Measurements from ENCODE around the gene ICAM2.
A peak's percentile ranks its signal among the peaks of the same experiment; 100 is the strongest.

Gene ICAM2

DNA sequence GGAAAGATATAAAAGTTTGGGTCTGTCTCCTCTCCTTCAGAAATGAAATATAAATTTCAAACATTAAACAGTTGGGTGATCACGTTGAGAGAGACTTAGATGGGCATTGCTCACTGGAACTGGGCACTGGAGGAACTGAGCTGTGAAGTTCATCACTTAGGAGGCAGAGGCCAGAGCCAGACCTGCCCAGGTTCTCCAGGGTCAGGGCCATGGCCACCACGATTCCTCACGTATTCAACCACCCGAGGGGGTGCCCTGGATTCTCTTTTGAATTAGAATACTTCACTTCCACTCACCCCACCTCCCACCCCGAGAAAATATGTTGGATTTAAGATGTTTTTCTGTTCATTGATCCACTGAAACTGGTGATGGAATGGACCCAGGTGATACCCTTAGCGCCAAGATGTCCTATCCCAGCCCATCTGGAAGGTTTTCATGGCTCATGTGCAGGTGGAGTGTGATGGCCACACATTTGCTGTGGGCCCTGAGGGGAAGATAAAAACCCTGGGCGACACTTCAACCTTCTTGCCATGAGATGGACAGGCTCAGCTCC lies 16.1 kb downstream of the ICAM2 start:
- H3K27me3 ChIP-seq: no peaks in the 10 kb centered on the region
- H3K4me1 ChIP-seq: peaks cover 81 to 100% (median 99%) of the 10 kb centered on the region in 10 experiments
- H3K9me3 ChIP-seq (replicated peaks in 1 of 11): no peaks in the 10 kb centered on the region
- peaks cover 0 to 48% (median 8%) of the 10 kb centered on the region in 11 experiments; a peak in 8 of 22 replicates for H4K20me1 ChIP-seq
- H3K4me3 ChIP-seq: no peak overlapping the region
- peak overlapping the region in 8 of 11 experiments; percentile 56 to 86 (median 71); a peak in 13 of 22 replicates for H3K27ac ChIP-seq
- no peak for TF ChIP-seq Cebpa-rat (IDR thresholded peaks at IDR 0.05)
- peak overlapping the region in 4 of 11 experiments; percentile 68 to 73 (median 71); a peak in 5 of 22 replicates for H3K9ac ChIP-seq
- H3K36me3 ChIP-seq: peaks cover 0 to 57% (median 34%) of the 10 kb centered on the region in 11 experiments; a peak in 20 of 22 replicates
- H3K4me2 ChIP-seq: peak overlapping the region; percentile 75 to 94 (median 88)

DNA sequence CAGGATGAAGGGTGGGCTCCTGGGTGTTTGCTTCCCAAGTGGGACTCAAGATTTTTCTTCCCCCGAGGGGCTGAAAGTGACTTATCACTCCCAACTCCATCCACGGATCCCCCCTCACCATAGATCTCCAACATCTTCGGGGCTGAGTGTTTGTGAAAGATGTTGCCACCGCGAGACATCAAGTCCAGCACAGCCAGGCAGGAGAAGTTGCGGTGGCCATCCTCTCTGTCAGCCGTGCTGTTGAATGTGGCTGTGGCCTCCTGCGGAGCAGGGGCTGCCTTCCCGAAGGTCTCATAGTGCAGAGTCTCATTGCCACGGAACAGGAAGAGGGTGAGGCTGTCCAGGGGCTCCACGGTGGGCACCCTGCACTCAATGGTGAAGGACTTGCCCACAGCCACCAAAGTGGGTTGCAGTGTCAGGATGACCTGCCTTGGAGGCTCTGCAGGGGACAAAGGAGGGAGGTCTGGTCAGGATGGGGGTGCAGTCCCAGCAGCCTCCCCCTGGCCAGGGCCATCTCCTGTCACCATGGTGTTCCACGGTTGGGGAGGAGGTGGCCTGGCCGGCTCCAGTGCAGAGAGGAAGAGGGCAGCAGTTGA lies 16.8 kb downstream of the ICAM2 start:
- Histone ChIP-seq H3K27me3 (no peaks in the 10 kb centered on the region), H3K4me2 (peak overlapping the region in 8 of 11 experiments; percentile 7 to 94 (median 90); a peak in 9 of 22 replicates), H4K20me1 (peaks cover 0 to 42% (median 8%) of the 10 kb centered on the region in 11 experiments; a peak in 8 of 22 replicates), H3K9me3 (replicated peaks in 1 of 11) (no peaks in the 10 kb centered on the region), H3K9ac (peak overlapping the region in 2 of 11 experiments; percentile 24 to 72; a peak in 1 of 22 replicates), H3K27ac (peak overlapping the region in 6 of 11 experiments; percentile 13 to 87 (median 82); a peak in 11 of 22 replicates), H3K36me3 (peaks cover 0 to 57% (median 34%) of the 10 kb centered on the region in 11 experiments; a peak in 20 of 22 replicates), H3K4me1 (peaks cover 80 to 100% (median 99%) of the 10 kb centered on the region in 10 experiments), H3K4me3 (no peak overlapping the region)
- TF ChIP-seq Cebpa-rat (IDR thresholded peaks at IDR 0.05): no peak

DNA sequence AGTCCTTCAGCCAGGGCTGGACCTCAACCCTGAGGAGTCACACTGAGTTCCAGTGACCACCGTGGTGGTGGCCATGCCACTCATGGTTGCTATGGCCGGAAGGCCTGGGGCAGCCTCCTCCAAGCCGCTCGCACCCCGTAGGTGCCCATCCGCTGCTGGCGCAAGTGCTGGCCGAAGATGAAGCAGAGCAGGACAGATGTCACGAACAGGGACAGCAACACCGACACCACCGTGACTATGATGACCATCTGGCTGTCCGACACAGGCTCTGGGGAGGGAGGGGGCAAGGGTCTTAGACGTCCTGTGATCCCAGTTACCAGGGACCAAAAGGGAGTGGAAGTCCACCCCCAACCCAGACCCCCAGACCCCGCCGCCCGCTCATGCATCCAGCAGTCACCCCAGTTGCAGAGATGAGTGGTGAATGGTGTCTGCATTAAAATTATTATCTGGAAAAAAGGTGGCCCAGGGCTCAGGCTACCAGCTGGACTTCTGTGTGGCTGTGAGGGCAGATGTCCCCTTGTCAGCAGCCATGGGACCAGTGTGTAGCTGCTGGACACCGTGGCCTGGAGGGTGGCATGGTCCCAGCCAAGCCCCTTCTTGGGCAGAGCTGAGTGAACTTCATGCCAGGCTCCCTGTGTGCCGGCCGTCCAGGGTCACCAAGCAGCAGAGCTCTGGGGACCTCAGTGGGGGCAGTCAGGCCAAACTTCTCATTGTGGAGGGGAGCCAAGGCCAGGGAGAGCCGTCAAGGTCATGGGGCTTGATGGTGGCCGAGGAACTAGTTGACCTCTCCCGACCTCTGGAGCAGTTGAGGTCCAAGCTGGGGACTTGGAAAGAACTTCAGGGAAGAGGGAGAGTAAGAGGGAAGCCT lies 17.5 kb downstream of the ICAM2 start:
- peaks cover 0 to 34% (median 8%) of the 10 kb centered on the region in 11 experiments; a peak in 8 of 22 replicates for H4K20me1 ChIP-seq
- H3K27me3 ChIP-seq: no peaks in the 10 kb centered on the region
- H3K9ac ChIP-seq: peak overlapping the region in 8 of 11 experiments; percentile 54 to 80 (median 68); a peak in 13 of 22 replicates
- H3K36me3 ChIP-seq: peaks cover 0 to 50% (median 34%) of the 10 kb centered on the region in 11 experiments; a peak in 20 of 22 replicates
- H3K27ac ChIP-seq: peak overlapping the region in 10 of 11 experiments; percentile 66 to 87 (median 80); a peak in 19 of 22 replicates
- peaks cover 74 to 99% (median 96%) of the 10 kb centered on the region in 10 experiments for H3K4me1 ChIP-seq
- TF ChIP-seq Cebpa-rat (IDR thresholded peaks at IDR 0.05): no peak
- no peaks in the 10 kb centered on the region for H3K9me3 ChIP-seq (replicated peaks in 1 of 11)
- H3K4me3 ChIP-seq: no peak overlapping the region
- H3K4me2 ChIP-seq: peak overlapping the region; percentile 70 to 97 (median 83); a peak in 20 of 22 replicates

DNA sequence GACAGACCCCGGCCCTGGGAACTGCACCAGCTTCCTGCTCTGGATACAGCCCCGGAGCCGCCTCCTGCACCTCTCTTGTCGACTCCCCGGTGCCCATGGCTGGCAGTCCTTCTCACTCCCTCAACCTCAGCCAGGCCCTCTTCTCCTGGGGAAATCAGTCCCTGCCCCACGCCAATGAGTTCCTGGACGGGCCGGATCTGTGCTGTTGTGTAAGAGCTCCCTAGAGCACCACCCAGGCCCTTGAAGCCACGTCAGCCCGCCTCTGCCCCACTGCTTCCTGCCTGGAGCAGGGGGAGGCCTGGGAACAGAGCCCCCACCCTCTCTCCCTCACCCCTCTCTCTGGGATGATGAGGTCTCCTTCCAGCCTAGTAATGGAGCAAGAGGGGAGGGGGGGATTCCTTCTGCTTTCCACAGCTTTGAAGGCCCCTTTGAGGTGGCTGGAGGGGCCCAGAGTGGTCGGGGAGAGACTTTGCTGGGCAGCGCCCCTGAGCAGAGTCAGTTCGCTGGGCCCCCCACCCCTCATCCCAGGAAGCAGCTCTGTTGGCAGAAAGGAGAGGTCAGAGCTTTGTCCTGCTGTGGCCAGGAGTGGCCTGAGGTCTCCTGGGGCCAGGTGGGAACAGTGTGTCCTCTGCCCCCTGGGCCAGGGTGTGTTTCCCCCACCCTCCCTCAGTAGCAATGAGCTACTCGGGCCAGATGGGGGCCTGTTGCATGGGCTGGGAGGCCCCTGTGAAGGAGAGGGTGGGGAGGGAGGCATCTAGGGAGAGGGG lies 18.5 kb downstream of the ICAM2 start:
- peaks cover 0 to 43% (median 31%) of the 10 kb centered on the region in 11 experiments; a peak in 20 of 22 replicates for H3K36me3 ChIP-seq
- H3K4me3 ChIP-seq: peak overlapping the region in 4 of 10 experiments; percentile 0 to 18 (median 8); a peak in 3 of 20 replicates
- peak overlapping the region; percentile 25 to 80 (median 67); a peak in 21 of 22 replicates for H3K9ac ChIP-seq
- H3K4me2 ChIP-seq: peak overlapping the region; percentile 70 to 97 (median 83)
- H3K4me1 ChIP-seq: peaks cover 72 to 99% (median 95%) of the 10 kb centered on the region in 10 experiments
- no peaks in the 10 kb centered on the region for H3K27me3 ChIP-seq
- H3K9me3 ChIP-seq (replicated peaks in 1 of 11): no peaks in the 10 kb centered on the region
- peaks cover 0 to 25% (median 8%) of the 10 kb centered on the region in 11 experiments; a peak in 8 of 22 replicates for H4K20me1 ChIP-seq
- TF ChIP-seq Cebpa-rat (IDR thresholded peaks at IDR 0.05): peak in 3 of 11 experiments; percentile 17 to 52 (median 44); a peak in 4 of 22 replicates
- H3K27ac ChIP-seq: peak overlapping the region; percentile 18 to 87 (median 79); a peak in 21 of 22 replicates

DNA sequence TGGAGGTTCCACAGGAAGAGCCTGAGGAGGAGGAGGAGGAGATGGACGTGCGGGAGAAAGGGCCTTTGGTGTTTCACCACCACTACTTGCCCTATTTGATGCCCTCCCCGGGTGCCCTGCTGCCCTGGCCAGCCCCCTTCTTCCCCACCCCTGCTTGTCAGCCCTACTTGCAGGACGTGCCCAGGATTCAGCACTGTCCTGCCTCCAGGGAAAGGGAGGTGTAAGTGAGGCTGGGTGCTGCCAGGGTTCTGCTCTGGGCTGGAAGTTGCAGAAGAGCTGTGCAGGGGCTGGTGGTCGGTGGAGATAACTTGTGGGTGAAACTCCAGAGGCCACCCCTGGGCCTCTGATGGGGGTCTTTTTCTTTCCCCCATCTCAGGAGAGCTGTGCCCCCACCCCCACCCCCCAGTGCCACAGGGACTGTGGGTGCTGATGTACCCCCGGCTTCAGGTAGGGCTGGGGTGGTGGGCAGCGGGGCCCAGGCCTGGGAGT lies 19.3 kb downstream of the ICAM2 start:
- Histone ChIP-seq H3K27me3 (no peaks in the 10 kb centered on the region), H3K27ac (peak overlapping the region; percentile 18 to 87 (median 79); a peak in 20 of 22 replicates), H3K9me3 (replicated peaks in 1 of 11) (no peaks in the 10 kb centered on the region), H3K4me2 (peak overlapping the region; percentile 70 to 97 (median 83)), H4K20me1 (peaks cover 0 to 17% (median 8%) of the 10 kb centered on the region in 11 experiments; a peak in 8 of 22 replicates), H3K4me1 (peaks cover 64 to 92% (median 87%) of the 10 kb centered on the region in 10 experiments), H3K4me3 (peak overlapping the region in 4 of 10 experiments; percentile 0 to 18 (median 8); a peak in 3 of 20 replicates), H3K9ac (peak overlapping the region; percentile 25 to 80 (median 67); a peak in 20 of 22 replicates), H3K36me3 (peaks cover 0 to 43% (median 31%) of the 10 kb centered on the region in 11 experiments; a peak in 20 of 22 replicates)
- no peak for TF ChIP-seq Cebpa-rat (IDR thresholded peaks at IDR 0.05)

DNA sequence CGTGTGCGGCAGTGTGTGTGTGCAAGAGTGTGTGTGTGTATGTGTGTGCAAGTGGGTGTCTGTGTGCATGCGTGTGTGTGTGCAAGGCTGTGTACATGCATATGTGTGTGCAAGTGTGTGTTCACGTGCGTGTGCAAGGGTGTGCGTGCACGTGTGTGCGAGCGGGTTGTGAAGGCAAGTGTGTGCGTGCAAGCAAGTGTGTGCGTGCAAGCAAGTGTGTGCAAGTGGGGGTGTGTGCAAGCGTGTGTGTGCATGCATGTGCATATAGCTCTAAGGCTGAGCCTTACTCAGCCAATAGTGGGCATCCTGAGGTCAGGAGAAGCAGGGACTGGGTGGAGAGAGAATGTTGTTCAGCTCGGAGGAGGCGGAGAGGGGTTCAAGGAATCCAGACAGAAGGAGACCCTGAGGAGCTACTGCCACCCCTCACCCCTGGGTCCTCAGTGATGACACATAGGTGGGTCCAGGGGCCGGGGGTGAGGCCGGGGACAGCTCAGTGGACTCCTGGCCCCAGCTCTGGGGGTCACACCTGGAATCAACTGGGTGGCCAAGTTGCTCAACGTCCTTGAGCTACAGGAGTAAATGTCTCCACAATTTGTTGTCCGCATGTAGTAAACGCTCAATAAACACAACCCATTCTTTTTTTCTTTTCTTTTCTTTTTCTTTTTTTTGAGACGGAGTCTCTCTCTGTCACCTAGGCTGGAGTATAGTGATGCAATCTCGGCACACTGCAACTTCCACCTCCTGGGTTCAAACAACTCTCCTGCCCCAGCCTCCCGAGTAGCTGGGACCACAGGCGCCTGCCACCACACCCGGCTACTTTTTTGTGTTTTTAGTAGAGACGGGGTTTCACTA lies 20.5 kb downstream of the ICAM2 start:
- Histone ChIP-seq H4K20me1 (peaks cover 0 to 4% (median 0%) of the 10 kb centered on the region in 11 experiments; a peak in 3 of 22 replicates), H3K4me3 (no peak overlapping the region), H3K27me3 (no peaks in the 10 kb centered on the region), H3K36me3 (peaks cover 0 to 40% (median 27%) of the 10 kb centered on the region in 11 experiments; a peak in 20 of 22 replicates), H3K9me3 (replicated peaks in 1 of 11) (no peaks in the 10 kb centered on the region), H3K9ac (no peak overlapping the region), H3K4me1 (peaks cover 51 to 89% (median 77%) of the 10 kb centered on the region in 10 experiments), H3K27ac (peak overlapping the region in 1 of 11 experiments; percentile 5; a peak in 1 of 22 replicates), H3K4me2 (peak overlapping the region; percentile 81 to 98 (median 93); a peak in 20 of 22 replicates)
- TF ChIP-seq Cebpa-rat (IDR thresholded peaks at IDR 0.05): 0 out of 22 replicates have a peak, but pooled peaks of 1 of the 11 experiments have one; percentile 13
